OCI-LY1 (cell line): ENCODE measurements around the gene GABBR2.

Experiments
- CTCF ChIP-seq: fragments of 200-600 bp; sonication (generic), shearing (Covaris generic); IDR thresholded peaks from 2 replicates; pipeline ENCODE4 v1.5.1; 2017; ENCODE audit warnings: mild to moderate bottlenecking, antibody characterized with exemption, low read length, moderate library complexity, mixed read lengths
- EZH2 ChIP-seq: fragments of 200-600 bp; sonication (generic), shearing (Covaris generic); IDR thresholded peaks from 2 replicates; pipeline ENCODE4 v1.8.0; 2017; ENCODE audit warnings: borderline replicate concordance, mixed run types, mild to moderate bottlenecking, antibody characterized with exemption, low read length, moderate library complexity, mixed read lengths

- no peak for TF ChIP-seq CTCF
- no peak for TF ChIP-seq EZH2
Observed at GRCh38 chr9:98375138-98375726, 333.5 kb downstream of the GABBR2 start.
